ENCODE results near the gene CACFD1.

Gene CACFD1

GRCh38 chr9:133426011-133426410, 33.8 kb upstream of the CACFD1 start:
- no peak for ATAC-seq
- TF ChIP-seq CREB5 (CRISPR knock-in tag; IDR thresholded peaks at IDR 0.05; ENCODE audit: low read depth) (no peak), ZNF70 (CRISPR knock-in tag; IDR thresholded peaks at IDR 0.05) (no peak), RARB (CRISPR knock-in tag; IDR thresholded peaks at IDR 0.05) (no peak), PATZ1 (CRISPR knock-in tag; IDR thresholded peaks at IDR 0.05; ENCODE audit: borderline replicate concordance) (no peak), BACH2 (CRISPR knock-in tag; IDR thresholded peaks at IDR 0.05; ENCODE audit: borderline replicate concordance) (no peak), ZC3H10 (CRISPR knock-in tag; IDR thresholded peaks at IDR 0.05) (no peak)

DNA sequence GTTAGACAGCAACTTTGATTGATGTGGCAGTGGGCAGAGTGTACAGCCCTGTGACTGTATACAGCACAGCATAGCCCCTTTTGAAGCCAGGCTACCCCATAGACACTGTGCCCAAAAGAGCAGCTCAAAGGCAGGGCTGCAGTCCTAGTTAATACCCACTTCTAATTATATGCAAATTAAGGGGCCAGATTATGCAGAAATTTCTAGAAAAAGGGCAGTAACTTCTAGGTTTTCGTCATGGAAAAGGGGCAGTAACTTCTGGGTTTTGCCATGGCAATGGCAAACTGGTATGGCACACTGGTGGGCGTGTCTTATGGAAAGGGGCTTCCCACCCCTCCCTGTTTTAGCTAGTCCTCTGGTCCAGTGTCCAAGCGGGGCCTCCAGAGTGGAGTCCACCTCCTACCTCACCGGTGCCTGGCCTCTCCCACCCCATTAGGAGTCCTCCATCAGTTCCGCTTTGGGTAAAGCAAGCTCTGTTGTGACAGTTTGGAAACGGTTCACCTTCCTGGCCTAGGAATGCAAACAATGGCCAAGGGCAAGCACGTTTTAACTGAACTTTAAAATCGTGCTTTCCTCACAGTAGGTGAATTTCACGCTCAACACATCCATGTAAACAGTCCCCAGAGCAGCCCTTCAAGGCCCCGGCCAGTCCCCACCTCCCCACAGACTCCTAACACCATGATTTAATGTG, 32.0 kb upstream of the CACFD1 start:
- TF ChIP-seq ZNF70 (CRISPR knock-in tag; IDR thresholded peaks at IDR 0.05) (no peak), ZC3H10 (CRISPR knock-in tag; IDR thresholded peaks at IDR 0.05) (no peak), ZFP3 (CRISPR knock-in tag; IDR thresholded peaks at IDR 0.05) (no peak), ARNTL (CRISPR knock-in tag; IDR thresholded peaks at IDR 0.05; ENCODE audit: borderline replicate concordance, low read depth) (no peak), RARB (CRISPR knock-in tag; IDR thresholded peaks at IDR 0.05) (no peak), TCF4 (CRISPR knock-in tag; IDR thresholded peaks at IDR 0.05; ENCODE audit: borderline replicate concordance) (no peak), CSRNP3 (CRISPR knock-in tag; IDR thresholded peaks at IDR 0.05) (no peak), TOX (CRISPR knock-in tag; IDR thresholded peaks at IDR 0.05; ENCODE audit: borderline replicate concordance) (no peak), PPARA (CRISPR knock-in tag; IDR thresholded peaks at IDR 0.05; ENCODE audit: borderline replicate concordance) (no peak), ZNF8 (CRISPR knock-in tag; IDR thresholded peaks at IDR 0.05) (no peak), ISL1 (CRISPR knock-in tag; IDR thresholded peaks at IDR 0.05) (no peak), SNAI2 (CRISPR knock-in tag; IDR thresholded peaks at IDR 0.05) (no peak), ZNF565 (CRISPR knock-in tag; conservative IDR thresholded peaks at IDR 0.05; ENCODE audit: low read depth) (no peak), PATZ1 (CRISPR knock-in tag; IDR thresholded peaks at IDR 0.05; ENCODE audit: borderline replicate concordance) (no peak), GLIS3 (CRISPR knock-in tag; IDR thresholded peaks at IDR 0.05) (no peak)
- TF ChIP-seq, protein P1, sequence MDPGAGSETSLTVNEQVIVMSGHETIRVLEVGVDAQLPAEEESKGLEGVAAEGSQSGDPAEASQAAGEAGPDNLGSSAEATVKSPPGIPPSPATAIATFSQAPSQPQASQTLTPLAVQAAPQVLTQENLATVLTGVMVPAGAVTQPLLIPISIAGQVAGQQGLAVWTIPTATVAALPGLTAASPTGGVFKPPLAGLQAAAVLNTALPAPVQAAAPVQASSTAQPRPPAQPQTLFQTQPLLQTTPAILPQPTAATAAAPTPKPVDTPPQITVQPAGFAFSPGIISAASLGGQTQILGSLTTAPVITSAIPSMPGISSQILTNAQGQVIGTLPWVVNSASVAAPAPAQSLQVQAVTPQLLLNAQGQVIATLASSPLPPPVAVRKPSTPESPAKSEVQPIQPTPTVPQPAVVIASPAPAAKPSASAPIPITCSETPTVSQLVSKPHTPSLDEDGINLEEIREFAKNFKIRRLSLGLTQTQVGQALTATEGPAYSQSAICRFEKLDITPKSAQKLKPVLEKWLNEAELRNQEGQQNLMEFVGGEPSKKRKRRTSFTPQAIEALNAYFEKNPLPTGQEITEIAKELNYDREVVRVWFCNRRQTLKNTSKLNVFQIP (CRISPR knock-in tag; IDR thresholded peaks at IDR 0.05; ENCODE audit: borderline replicate concordance, low read depth): no peak
- ATAC-seq: no peak

GRCh38 chr9:133428617-133429101, 31.1 kb upstream of the CACFD1 start:
- peak; percentile 51; the same call in 2 of the 3 replicates for ATAC-seq
- TF ChIP-seq CSDC2 (CRISPR knock-in tag; IDR thresholded peaks at IDR 0.05) (no peak), ESRRG (CRISPR knock-in tag; IDR thresholded peaks at IDR 0.05) (no peak), GLIS3 (CRISPR knock-in tag; IDR thresholded peaks at IDR 0.05) (no peak), TCF4 (CRISPR knock-in tag; IDR thresholded peaks at IDR 0.05; ENCODE audit: borderline replicate concordance) (no peak), ZFP3 (CRISPR knock-in tag; IDR thresholded peaks at IDR 0.05) (no peak), CREB5 (CRISPR knock-in tag; IDR thresholded peaks at IDR 0.05; ENCODE audit: low read depth) (no peak), ISL1 (CRISPR knock-in tag; IDR thresholded peaks at IDR 0.05) (no peak), PATZ1 (CRISPR knock-in tag; IDR thresholded peaks at IDR 0.05; ENCODE audit: borderline replicate concordance) (no peak), BACH2 (CRISPR knock-in tag; IDR thresholded peaks at IDR 0.05; ENCODE audit: borderline replicate concordance) (no peak), CSRNP3 (CRISPR knock-in tag; IDR thresholded peaks at IDR 0.05) (no peak), ZNF70 (CRISPR knock-in tag; IDR thresholded peaks at IDR 0.05) (no peak), ARNTL (CRISPR knock-in tag; IDR thresholded peaks at IDR 0.05; ENCODE audit: borderline replicate concordance, low read depth) (no peak), ZNF8 (CRISPR knock-in tag; IDR thresholded peaks at IDR 0.05) (no peak)
- TF ChIP-seq, protein P1 (CRISPR knock-in tag; IDR thresholded peaks at IDR 0.05; ENCODE audit: borderline replicate concordance, low read depth): no peak

All from SK-N-SH treated with all-trans-retinoic acid at 6 μM for 48 hours (cell line).